H9 (cell line): ENCODE data around the gene LUZP4. TPM values are rescaled to one million over a fixed set of nuclear protein-coding genes. Genes with fewer than 3 reads are reported as not detected.
A peak's percentile ranks its signal among the peaks of the same experiment; 100 is the strongest.

Experiments used
- DNase-seq: peaks from one replicate; pipeline ENCODE4 v3.0.0-alpha.2; 2017
- H2AFZ ChIP-seq: one replicate; pipeline ENCODE4 v1.6.1; 2013; ENCODE audit warnings: mild to moderate bottlenecking, low read length, control low read depth, moderate library complexity
- H2AK5ac ChIP-seq: 2 replicates; pipeline ENCODE4 v1.6.1; 2013; ENCODE audit warnings: low read length, control low read depth, mixed read lengths; ENCODE audit not compliant: insufficient read length
- H2BK120ac ChIP-seq: one replicate; pipeline ENCODE4 v1.6.1; 2013; ENCODE audit warnings: low read depth, mild to moderate bottlenecking, low read length, control low read depth, inconsistent platforms; ENCODE audit not compliant: poor library complexity, severe bottlenecking
- H2BK12ac ChIP-seq: 2 replicates; pipeline ENCODE4 v1.6.1; 2013; ENCODE audit warnings: low read length, control low read depth, mixed read lengths, low read depth; ENCODE audit not compliant: insufficient read length
- H2BK15ac ChIP-seq: 2 replicates; pipeline ENCODE4 v1.6.1; 2013; ENCODE audit warnings: low read depth, low read length, control low read depth
- H2BK20ac ChIP-seq: one replicate; pipeline ENCODE4 v1.6.1; 2013; ENCODE audit warnings: low read depth, mild to moderate bottlenecking, low read length, control low read depth, inconsistent platforms; ENCODE audit not compliant: poor library complexity, severe bottlenecking
- H2BK5ac ChIP-seq: 2 replicates; pipeline ENCODE4 v1.6.1; 2013; ENCODE audit warnings: low read length, control low read depth, mixed read lengths; ENCODE audit not compliant: insufficient read length
- H3K14ac ChIP-seq: 2 replicates; pipeline ENCODE4 v1.6.1; 2013; ENCODE audit warnings: low read length, control low read depth; ENCODE audit not compliant: insufficient read depth
- H3K18ac ChIP-seq: 2 replicates; pipeline ENCODE4 v1.6.1; 2013; ENCODE audit warnings: low read depth, mild to moderate bottlenecking, mixed read lengths, low read length, control low read depth; ENCODE audit not compliant: insufficient read length
- H3K23ac ChIP-seq: 2 replicates; pipeline ENCODE4 v1.6.1; 2013; ENCODE audit warnings: low read length, control low read depth, mixed read lengths, low read depth; ENCODE audit not compliant: insufficient read length
- H3K23me2 ChIP-seq: 2 replicates; pipeline ENCODE4 v1.6.1; 2013; ENCODE audit warnings: low read depth, mild to moderate bottlenecking, mixed read lengths, low read length, control low read depth; ENCODE audit not compliant: insufficient read length, poor library complexity, severe bottlenecking
- H3K27ac ChIP-seq: 2 replicates; pipeline ENCODE4 v1.5.1; 2013; ENCODE audit warnings: low read length, control low read depth, mixed read lengths, low read depth; ENCODE audit not compliant: insufficient read length
- H3K27me3 ChIP-seq: 2 replicates; pipeline ENCODE4 v1.6.1; 2013; ENCODE audit warnings: low read length, control low read depth, inconsistent platforms; ENCODE audit not compliant: insufficient read depth
- H3K4ac ChIP-seq: 2 replicates; pipeline ENCODE4 v1.6.1; 2013; ENCODE audit warnings: low read depth, mild to moderate bottlenecking, control low read depth, inconsistent platforms, low read length, moderate library complexity
- H3K4me1 ChIP-seq: 2 replicates; pipeline ENCODE4 v1.6.1; 2013; ENCODE audit warnings: low read length, control low read depth, inconsistent platforms; ENCODE audit not compliant: insufficient read depth
- H3K4me2 ChIP-seq: 2 replicates; pipeline ENCODE4 v1.6.1; 2013; ENCODE audit warnings: low read length, control low read depth, mixed read lengths; ENCODE audit not compliant: insufficient read length, insufficient read depth
- H3K56ac ChIP-seq: 2 replicates; pipeline ENCODE4 v1.6.1; 2013; ENCODE audit warnings: low read depth, mild to moderate bottlenecking, mixed read lengths, low read length, control low read depth; ENCODE audit not compliant: insufficient read length
- H3K79me1 ChIP-seq: 2 replicates; pipeline ENCODE4 v1.6.1; 2013; ENCODE audit warnings: low read depth, mild to moderate bottlenecking, moderate library complexity, low read length, control low read depth, inconsistent platforms; ENCODE audit not compliant: insufficient read depth, poor library complexity, severe bottlenecking
- H3K79me2 ChIP-seq: 2 replicates; pipeline ENCODE4 v1.6.1; 2013; ENCODE audit warnings: low read length, control low read depth, inconsistent platforms; ENCODE audit not compliant: insufficient read depth
- H3K9ac ChIP-seq: 2 replicates; pipeline ENCODE4 v1.6.1; 2013; ENCODE audit warnings: low read length, control low read depth, mixed read lengths; ENCODE audit not compliant: insufficient read length; ENCODE audit errors: extremely low read depth
- H3K9me3 ChIP-seq: one replicate; pipeline ENCODE4 v1.6.1; 2013; ENCODE audit warnings: low read depth, low read length, inconsistent platforms; ENCODE audit not compliant: control insufficient read depth
- H3T11ph ChIP-seq: one replicate; pipeline ENCODE4 v1.6.1; 2013; ENCODE audit warnings: mild to moderate bottlenecking, low read length, control low read depth, inconsistent platforms
- H4K20me1 ChIP-seq: one replicate; pipeline ENCODE4 v1.6.1; 2013; ENCODE audit not compliant: control insufficient read depth, insufficient read length, insufficient read depth
- H4K5ac ChIP-seq: 2 replicates; pipeline ENCODE4 v1.6.1; 2013; ENCODE audit warnings: low read depth, mild to moderate bottlenecking, mixed read lengths, low read length, control low read depth; ENCODE audit not compliant: insufficient read length
- H4K8ac ChIP-seq: replicated peaks from 2 replicates; pipeline ENCODE4 v1.6.1; 2013; ENCODE audit warnings: low read length, control low read depth, mixed read lengths, low read depth; ENCODE audit not compliant: insufficient read length
- H4K91ac ChIP-seq: 2 replicates; pipeline ENCODE4 v1.6.1; 2013; ENCODE audit warnings: low read depth, mild to moderate bottlenecking, moderate library complexity, mixed read lengths, low read length, control low read depth; ENCODE audit not compliant: insufficient read length
- H3K27ac Mint-ChIP-seq, 3 experiments: 2 replicates in 2 of 3; 3 replicates in 1 of 3; pipeline ENCODE4 v1.8.0; 2020 to 2021; ENCODE audit warnings: mixed read lengths in 3 of 3, mild to moderate bottlenecking in 1 of 3, moderate library complexity in 1 of 3
- H3K27me3 Mint-ChIP-seq: 2 replicates; pipeline ENCODE4 v1.8.0; 2021; ENCODE audit warnings: low read depth, mild to moderate bottlenecking, moderate library complexity, mixed read lengths
- H3K36me3 Mint-ChIP-seq, 3 experiments: 2 replicates in 2 of 3; 3 replicates in 1 of 3; pipeline ENCODE4 v1.8.0; 2020 to 2021; ENCODE audit warnings: low read depth in 3 of 3, mixed read lengths in 3 of 3; ENCODE audit not compliant: insufficient read depth in 1 of 3
- H3K4me1 Mint-ChIP-seq, 2 experiments: 2 replicates each; pipeline ENCODE4 v1.8.0; 2020; ENCODE audit warnings: mixed read lengths in 2 of 2
- H3K4me3 Mint-ChIP-seq, 2 experiments: 2 replicates in 1 of 2; 3 replicates in 1 of 2; pipeline ENCODE4 v1.8.0; 2020 to 2021; ENCODE audit warnings: mild to moderate bottlenecking in 2 of 2, mixed read lengths in 2 of 2, moderate library complexity in 1 of 2
- H3K9me3 Mint-ChIP-seq, 2 experiments: 2 replicates in 1 of 2; 3 replicates in 1 of 2; pipeline ENCODE4 v1.8.0; 2020; ENCODE audit warnings: mild to moderate bottlenecking in 2 of 2, mixed read lengths in 2 of 2, moderate library complexity in 1 of 2
- CTCF ChIP-seq: fragments of 200-600 bp; sonication (generic); conservative IDR thresholded peaks from 3 replicates; pipeline ENCODE4 v1.8.0; 2021; ENCODE audit warnings: antibody characterized with exemption, mild to moderate bottlenecking
- WGBS: extraction: QIAGEN DNeasy Blood & Tissue Kit; methylation state at CpG from one replicate; pipeline ENCODE4 v1.1.7; 2013; ENCODE audit warnings: missing lambda C conversion rate, low lambda C conversion rate, mixed read lengths; ENCODE audit not compliant: insufficient read length; ENCODE audit errors: extremely low coverage; 5-methylcytosine and 5-hydroxymethylcytosine counted together
- total RNA-seq: library from RNA; stranded (reverse); gene quantifications from 2 replicates; pipeline ENCODE4 v1.2.1, GENCODE V29; 2021

The LUZP4 gene
- total RNA-seq, 1 experiment from 2014 or later = not detected

GRCh38 chrX:115311139-115311538 lies 21.6 kb downstream of the LUZP4 start:
- H2BK12ac ChIP-seq = no peak overlapping the region
- H4K5ac ChIP-seq = no peak overlapping the region
- H3K4me1 ChIP-seq = no peaks in the 10 kb centered on the region; the same call in 1 of the 2 replicates
- Mint-ChIP-seq H3K4me1 (peaks cover 18 to 24% of the 10 kb centered on the region in 2 experiments), H3K4me3 (peak overlapping the region; percentile 45 to 56; a peak in 2 of 5 replicates), H3K27ac (peak overlapping the region in 1 of 3 experiments; percentile 52; a peak in 1 of 7 replicates), H3K9me3 (peaks cover 9% of the 10 kb centered on the region in 2 experiments), H3K27me3 (peaks cover 12% of the 10 kb centered on the region; the same call in 1 of the 2 replicates), H3K36me3 (peaks cover 4 to 10% (median 6%) of the 10 kb centered on the region in 3 experiments; a peak in 5 of 7 replicates)
- no peak for DNase-seq
- no peak overlapping the region for H2BK5ac ChIP-seq
- no peak overlapping the region for H3K4ac ChIP-seq
- no peak overlapping the region for H2BK120ac ChIP-seq
- no peak overlapping the region for H3T11ph ChIP-seq
- H3K9me3 ChIP-seq = no peaks in the 10 kb centered on the region
- H2BK15ac ChIP-seq = no peak overlapping the region
- H2BK20ac ChIP-seq = no peak overlapping the region
- no peaks in the 10 kb centered on the region for H4K20me1 ChIP-seq
- H4K91ac ChIP-seq = no peak overlapping the region
- no peak overlapping the region for H3K14ac ChIP-seq
- no peaks in the 10 kb centered on the region for H3K79me2 ChIP-seq
- TF ChIP-seq CTCF = no peak
- no peak overlapping the region for H2AK5ac ChIP-seq
- H3K18ac ChIP-seq = no peak overlapping the region
- H3K4me2 ChIP-seq = no peak overlapping the region
- no peak overlapping the region for H3K9ac ChIP-seq
- H2AFZ ChIP-seq = no peak overlapping the region
- H4K8ac ChIP-seq = no peak overlapping the region
- no peaks in the 10 kb centered on the region for H3K23me2 ChIP-seq
- no peaks in the 10 kb centered on the region for H3K79me1 ChIP-seq
- no peak overlapping the region for H3K56ac ChIP-seq
- WGBS = no CpG with 5 or more reads among the region's 1 CpG
- no peak overlapping the region for H3K27ac ChIP-seq
- no peaks in the 10 kb centered on the region for H3K27me3 ChIP-seq
- no peak overlapping the region for H3K23ac ChIP-seq
